K562 (cell line): ENCODE data around the gene S100P. TPM values are rescaled to one million over a fixed set of nuclear protein-coding genes. Genes with fewer than 3 reads are reported as not detected.

Experiments
- ARNT ChIP-seq, 2 experiments: fragments of 450-650 bp; IDR thresholded peaks; 2 replicates each; pipeline ENCODE4 v1.6.1; 2016; ENCODE audit warnings: mild to moderate bottlenecking in 1 of 2
- CHD7 ChIP-seq: fragments of 200-600 bp; sonication (generic); IDR thresholded peaks from one replicate; pipeline ENCODE4 v1.6.1; 2012; ENCODE audit warnings: mild to moderate bottlenecking, low read depth, low read length, inconsistent platforms
- E2F6 ChIP-seq, 2 experiments: IDR thresholded peaks; 2 replicates each; pipeline ENCODE4 v1.6.1; 2011; ENCODE audit warnings: borderline replicate concordance in 1 of 2, control low read depth in 1 of 2, low read depth in 1 of 2, low read length in 1 of 2, mild to moderate bottlenecking in 1 of 2, mixed read lengths in 1 of 2, moderate library complexity in 1 of 2; ENCODE audit not compliant: insufficient read depth in 1 of 2, insufficient read length in 1 of 2, poor library complexity in 1 of 2, severe bottlenecking in 1 of 2; ENCODE audit errors: extremely low read depth in 1 of 2
- JUND ChIP-seq, 2 experiments: IDR thresholded peaks; 2 replicates in 1 of 2; 3 replicates in 1 of 2; pipeline ENCODE4 v1.6.1; 2011; ENCODE audit warnings: borderline replicate concordance in 2 of 2, low read depth in 2 of 2, low read length in 2 of 2, improper control_type of control experiment in 1 of 2, missing biosample characterization in 1 of 2, missing genetic modification characterization in 1 of 2, missing genetic modification reagents in 1 of 2
- MLX ChIP-seq, 2 experiments: fragments of 450-650 bp in 1 of 2; sonication (generic) in 1 of 2; formaldehyde crosslinking; conservative IDR thresholded peaks; 2 replicates each; pipeline versions ENCODE4 v1.4.0 to v1.8.1; 2020 to 2022; ENCODE audit warnings: mild to moderate bottlenecking in 1 of 2, missing genetic modification reagents in 1 of 2
- POLR2AphosphoS5 ChIP-seq: IDR thresholded peaks from 2 replicates; pipeline ENCODE4 v1.6.1; 2011; ENCODE audit warnings: mild to moderate bottlenecking, low read depth, low read length, moderate library complexity; ENCODE audit not compliant: control insufficient read depth, insufficient read depth
- SAFB2 ChIP-seq: fragments of 200-400 bp; formaldehyde crosslinking; IDR thresholded peaks from 2 replicates; pipeline ENCODE4 v1.6.1; 2018; ENCODE audit warnings: borderline replicate concordance, low read length, low read depth, moderate library complexity; ENCODE audit not compliant: severe bottlenecking
- XRCC3 ChIP-seq: fragments of 450-650 bp; IDR thresholded peaks from 2 replicates; pipeline ENCODE4 v1.6.1; 2017; ENCODE audit warnings: mild to moderate bottlenecking, moderate library complexity
- ZBTB17 ChIP-seq: fragments of 450-650 bp; formaldehyde crosslinking; IDR thresholded peaks from 2 replicates; pipeline ENCODE4 v1.4.0; 2020; ENCODE audit warnings: mild to moderate bottlenecking
- ZBTB7A ChIP-seq: IDR thresholded peaks from 2 replicates; pipeline ENCODE4 v1.6.1; 2011; ENCODE audit warnings: low read depth, mild to moderate bottlenecking, low read length, moderate library complexity, borderline replicate concordance; ENCODE audit not compliant: control insufficient read depth
- polyA plus RNA-seq, 8 experiments: library from polyadenylated mRNA; depleted of rRNA in 4 of 8; stranded (reverse) in 5 of 8; unstranded in 3 of 8; fragments of >200 nt; fragmentation: Nextera tagmentation in 2 of 8; fragmentation: Illumina TruSeq in 1 of 8; extraction: Ambion mirVana in 2 of 8; extraction: Trizol in 1 of 8; gene quantifications; 2 replicates each; pipeline versions ENCODE4 v1.2.1 to v1.2.3, GENCODE V29; 2011 to 2014; ENCODE audit warnings: inconsistent platforms in 1 of 8, missing spikeins in 1 of 8
- total RNA-seq, 7 experiments: library from RNA; depleted of rRNA in 6 of 7; stranded (reverse); fragments of >200 nt in 6 of 7; fragmentation: Illumina TruSeq in 2 of 7; extraction: Trizol in 2 of 7; gene quantifications; 2 replicates each; pipeline versions ENCODE4 v1.2.1 to v1.2.3, GENCODE V29; 2011 to 2021; ENCODE audit warnings: low replicate concordance in 1 of 7

S100P gene
- total and polyA plus RNA-seq, 9 of the 15 experiments (the other 6 are each of a cell fraction or from before 2014, with no cell fraction given): 4.1 to 23.8 (median 7.5) TPM

- TF ChIP-seq CHD7 (no peak), ARNT (IDR thresholded peaks at IDR 0.05) (no peak), ZBTB17 (CRISPR knock-in tag) (peak; percentile 84; the same call in 1 of the 2 replicates), SAFB2 (no peak), E2F6 (IDR thresholded peaks at IDR 0.05; ENCODE audit: borderline replicate concordance in 1 of 2, extremely low read depth in 1 of 2, insufficient read depth in 1 of 2, insufficient read length in 1 of 2, low read depth in 1 of 2, low read length in 1 of 2, poor library complexity in 1 of 2, severe bottlenecking in 1 of 2) (peak; percentile 76 to 82), ZBTB7A (peak; percentile 95), POLR2AphosphoS5 (peak; percentile 70), XRCC3 (no peak), MLX (CRISPR knock-in tag; conservative IDR thresholded peaks at IDR 0.05) (no peak), JUND (IDR thresholded peaks at IDR 0.05; ENCODE audit: borderline replicate concordance, low read depth, low read length) (0 out of 2 replicates have a peak, but pooled peaks have one; percentile 17), JUND (tag; IDR thresholded peaks at IDR 0.05; ENCODE audit: borderline replicate concordance, low read depth, low read length) (no peak; the same call in 2 of the 3 replicates)
These were observed 22.6 kb downstream of the S100P start, which contains the start of gene BLOC1S4 (continued) for GRCh38 chr4:6716018-6716911.
